SJSA1 (cell line): Measurements from ENCODE around the gene CIB4. TPM values are rescaled to one million over a fixed set of nuclear protein-coding genes. Genes with fewer than 3 reads are reported as not detected.

ENCODE experiments used
- DNase-seq, 2 experiments: peaks; one replicate each; pipeline ENCODE4 v3.0.0-alpha.2; 2015 to 2020; ENCODE audit warnings: low spot score in 2 of 2, low read depth in 1 of 2
- H3K27ac ChIP-seq: fragments of 250-450 bp; sonication (Bioruptor Pico); 2 replicates; pipeline ENCODE4 v1.5.1; 2020; ENCODE audit warnings: mild to moderate bottlenecking, moderate library complexity
- H3K27me3 ChIP-seq: fragments of 250-450 bp; sonication (Bioruptor Pico); replicated peaks from 2 replicates; pipeline ENCODE4 v1.5.1; 2020; ENCODE audit warnings: mild to moderate bottlenecking, moderate library complexity
- H3K36me3 ChIP-seq: fragments of 250-450 bp; sonication (Bioruptor Pico); 2 replicates; pipeline ENCODE4 v1.5.1; 2020; ENCODE audit warnings: mild to moderate bottlenecking
- H3K4me1 ChIP-seq: fragments of 250-450 bp; sonication (Bioruptor Pico); replicated peaks from 2 replicates; pipeline ENCODE4 v1.6.1; 2021; ENCODE audit warnings: mild to moderate bottlenecking
- H3K4me3 ChIP-seq: fragments of 250-450 bp; sonication (Bioruptor Pico); 2 replicates; pipeline ENCODE4 v1.5.1; 2020; ENCODE audit warnings: mild to moderate bottlenecking
- H3K9me3 ChIP-seq: fragments of 250-450 bp; sonication (Bioruptor Pico); replicated peaks from 2 replicates; pipeline ENCODE4 v1.5.1; 2020; ENCODE audit warnings: mild to moderate bottlenecking
- total RNA-seq: library from RNA; depleted of rRNA; stranded (reverse); fragments of >200 nt; shearing (Covaris generic); gene quantifications from 2 replicates; pipeline ENCODE4 v1.2.3, GENCODE V29; 2014

CIB4 gene
- total RNA-seq, 1 experiment from 2014 or later = not detected

GRCh38 chr2:26540961-26541360 is 100.2 kb downstream of the CIB4 start:
- no peak for DNase-seq
- H3K36me3 ChIP-seq = no peaks in the 10 kb centered on the region
- peaks cover 6% of the 10 kb centered on the region for H3K27me3 ChIP-seq
- no peaks in the 10 kb centered on the region for H3K9me3 ChIP-seq
- H3K27ac ChIP-seq = no peak overlapping the region
- H3K4me3 ChIP-seq = no peak overlapping the region
- no peaks in the 10 kb centered on the region for H3K4me1 ChIP-seq

GRCh38 chr2:26540306-26540705 is 100.9 kb downstream of the CIB4 start:
- Histone ChIP-seq H3K27me3 (peaks cover 6% of the 10 kb centered on the region), H3K9me3 (no peaks in the 10 kb centered on the region), H3K27ac (no peak overlapping the region), H3K36me3 (no peaks in the 10 kb centered on the region), H3K4me3 (no peak overlapping the region), H3K4me1 (no peaks in the 10 kb centered on the region)
- no peak for DNase-seq

GRCh38 chr2:26537826-26538475 is 103.2 kb downstream of the CIB4 start:
- Histone ChIP-seq H3K4me3 (no peak overlapping the region), H3K9me3 (no peaks in the 10 kb centered on the region), H3K4me1 (no peaks in the 10 kb centered on the region), H3K27ac (no peak overlapping the region), H3K36me3 (no peaks in the 10 kb centered on the region), H3K27me3 (peaks cover 4% of the 10 kb centered on the region)
- DNase-seq = no peak

- no peaks in the 10 kb centered on the region for H3K36me3 ChIP-seq
- H3K27me3 ChIP-seq = peaks cover 4% of the 10 kb centered on the region
- no peak overlapping the region for H3K27ac ChIP-seq
- no peaks in the 10 kb centered on the region for H3K9me3 ChIP-seq
- H3K4me3 ChIP-seq = no peak overlapping the region
- no peak for DNase-seq
- H3K4me1 ChIP-seq = no peaks in the 10 kb centered on the region
These were observed 103.9 kb downstream of the CIB4 start for GRCh38 chr2:26537069-26537825.

GRCh38 chr2:26536371-26537068 is 104.6 kb downstream of the CIB4 start:
- no peak overlapping the region for H3K27ac ChIP-seq
- H3K27me3 ChIP-seq = peaks cover 6% of the 10 kb centered on the region
- H3K9me3 ChIP-seq = no peaks in the 10 kb centered on the region
- H3K36me3 ChIP-seq = no peaks in the 10 kb centered on the region
- DNase-seq = no peak
- no peaks in the 10 kb centered on the region for H3K4me1 ChIP-seq
- no peak overlapping the region for H3K4me3 ChIP-seq

GRCh38 chr2:26535663-26536275 is 105.4 kb downstream of the CIB4 start:
- no peaks in the 10 kb centered on the region for H3K36me3 ChIP-seq
- H3K4me3 ChIP-seq = no peak overlapping the region
- no peaks in the 10 kb centered on the region for H3K9me3 ChIP-seq
- H3K27me3 ChIP-seq = peaks cover 6% of the 10 kb centered on the region
- H3K4me1 ChIP-seq = no peaks in the 10 kb centered on the region
- DNase-seq = no peak
- H3K27ac ChIP-seq = no peak overlapping the region

- H3K27me3 ChIP-seq = peaks cover 6% of the 10 kb centered on the region; the same call in 1 of the 2 replicates
- H3K4me3 ChIP-seq = no peak overlapping the region
- H3K4me1 ChIP-seq = no peaks in the 10 kb centered on the region
- H3K9me3 ChIP-seq = no peaks in the 10 kb centered on the region
- DNase-seq = no peak
- no peaks in the 10 kb centered on the region for H3K36me3 ChIP-seq
- no peak overlapping the region for H3K27ac ChIP-seq
These were observed 106.1 kb downstream of the CIB4 start for GRCh38 chr2:26534865-26535662.

- Histone ChIP-seq H3K4me1 (no peaks in the 10 kb centered on the region), H3K27ac (no peak overlapping the region), H3K27me3 (peaks cover 6% of the 10 kb centered on the region; the same call in 1 of the 2 replicates), H3K9me3 (no peaks in the 10 kb centered on the region), H3K4me3 (no peak overlapping the region), H3K36me3 (no peaks in the 10 kb centered on the region)
- DNase-seq = no peak
These were observed 106.9 kb downstream of the CIB4 start for GRCh38 chr2:26534098-26534864.

GRCh38 chr2:26533661-26534060 is 107.5 kb downstream of the CIB4 start:
- H3K27ac ChIP-seq = no peak overlapping the region
- DNase-seq = no peak
- H3K4me3 ChIP-seq = no peak overlapping the region
- H3K9me3 ChIP-seq = no peaks in the 10 kb centered on the region
- peaks cover 6% of the 10 kb centered on the region; the same call in 1 of the 2 replicates for H3K27me3 ChIP-seq
- H3K4me1 ChIP-seq = no peaks in the 10 kb centered on the region
- no peaks in the 10 kb centered on the region for H3K36me3 ChIP-seq

- H3K27me3 ChIP-seq = peaks cover 6% of the 10 kb centered on the region; the same call in 1 of the 2 replicates
- no peaks in the 10 kb centered on the region for H3K4me1 ChIP-seq
- H3K36me3 ChIP-seq = no peaks in the 10 kb centered on the region
- no peaks in the 10 kb centered on the region for H3K9me3 ChIP-seq
- H3K27ac ChIP-seq = no peak overlapping the region
- no peak overlapping the region for H3K4me3 ChIP-seq
- no peak for DNase-seq
These were observed 108.6 kb downstream of the CIB4 start for GRCh38 chr2:26532301-26533250.
